ENCODE results near the gene PLS3.

PLS3 gene

GRCh38 chrX:115696939-115697338, 136.0 kb downstream of the PLS3 start:
- Histone ChIP-seq H3K27me3 (ENCODE audit: low read depth) (no peaks in the 10 kb centered on the region), H3K4me1 (peaks cover 5% of the 10 kb centered on the region; the same call in 1 of the 2 replicates), H3K36me3 (replicated peaks) (no peaks in the 10 kb centered on the region), H3K4me3 (no peak overlapping the region), H3K9me3 (no peaks in the 10 kb centered on the region)
- in situ Hi-C loops (cut with MboI; ENCODE audit: low sequenced_read_pairs), result no loop called here
- no peak for DNase-seq (ENCODE audit: low spot score in 2 of 2)

- no peaks in the 10 kb centered on the region for H3K9me3 ChIP-seq
- no peaks in the 10 kb centered on the region for H3K36me3 ChIP-seq (replicated peaks)
- H3K4me1 ChIP-seq, result peaks cover 5% of the 10 kb centered on the region; the same call in 1 of the 2 replicates
- in situ Hi-C loops (cut with MboI; ENCODE audit: low sequenced_read_pairs), result no loop called here
- H3K27me3 ChIP-seq (ENCODE audit: low read depth), result no peaks in the 10 kb centered on the region
- no peak for DNase-seq (ENCODE audit: low spot score in 2 of 2)
- H3K4me3 ChIP-seq, result no peak overlapping the region
Observed at GRCh38 chrX:115697806-115698205, 136.8 kb downstream of the PLS3 start.
